ENCODE measurements around the gene BPIFA3.

Gene BPIFA3

GRCh38 chr20:33242319-33243100 lies 25.4 kb downstream of the BPIFA3 start:
- H3K4me3 ChIP-seq (ENCODE audit: low read depth, low read length), result no peak overlapping the region
- TF ChIP-seq, protein P1, sequence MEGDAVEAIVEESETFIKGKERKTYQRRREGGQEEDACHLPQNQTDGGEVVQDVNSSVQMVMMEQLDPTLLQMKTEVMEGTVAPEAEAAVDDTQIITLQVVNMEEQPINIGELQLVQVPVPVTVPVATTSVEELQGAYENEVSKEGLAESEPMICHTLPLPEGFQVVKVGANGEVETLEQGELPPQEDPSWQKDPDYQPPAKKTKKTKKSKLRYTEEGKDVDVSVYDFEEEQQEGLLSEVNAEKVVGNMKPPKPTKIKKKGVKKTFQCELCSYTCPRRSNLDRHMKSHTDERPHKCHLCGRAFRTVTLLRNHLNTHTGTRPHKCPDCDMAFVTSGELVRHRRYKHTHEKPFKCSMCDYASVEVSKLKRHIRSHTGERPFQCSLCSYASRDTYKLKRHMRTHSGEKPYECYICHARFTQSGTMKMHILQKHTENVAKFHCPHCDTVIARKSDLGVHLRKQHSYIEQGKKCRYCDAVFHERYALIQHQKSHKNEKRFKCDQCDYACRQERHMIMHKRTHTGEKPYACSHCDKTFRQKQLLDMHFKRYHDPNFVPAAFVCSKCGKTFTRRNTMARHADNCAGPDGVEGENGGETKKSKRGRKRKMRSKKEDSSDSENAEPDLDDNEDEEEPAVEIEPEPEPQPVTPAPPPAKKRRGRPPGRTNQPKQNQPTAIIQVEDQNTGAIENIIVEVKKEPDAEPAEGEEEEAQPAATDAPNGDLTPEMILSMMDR (IDR thresholded peaks at IDR 0.05; ENCODE audit: borderline replicate concordance, insufficient read depth, low read depth, low read length), result no peak

GRCh38 chr20:33246077-33246476 lies 28.9 kb downstream of the BPIFA3 start:
- TF ChIP-seq, protein P1 (IDR thresholded peaks at IDR 0.05; ENCODE audit: borderline replicate concordance, insufficient read depth, low read depth, low read length), result no peak
- H3K4me3 ChIP-seq (ENCODE audit: low read depth, low read length), result no peak overlapping the region

DNA sequence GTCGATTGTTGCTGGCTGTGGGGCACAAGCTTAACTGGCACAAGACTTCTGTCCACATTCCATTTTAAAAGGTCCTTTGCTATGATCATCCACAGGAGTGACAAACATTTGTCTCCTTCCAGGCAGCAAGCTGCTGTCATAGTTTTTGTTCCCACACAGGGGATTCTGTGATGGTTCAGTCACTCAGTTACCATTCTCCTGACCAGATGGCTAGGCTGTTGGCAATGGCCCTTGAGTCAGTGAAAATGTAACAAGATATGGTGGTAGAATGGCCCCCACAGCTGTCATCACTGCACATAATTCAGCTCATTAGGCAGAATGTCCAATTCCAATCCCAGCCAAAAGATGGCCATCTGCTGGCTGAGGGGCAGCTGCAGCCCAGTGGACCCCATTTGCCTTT lies 32.3 kb downstream of the BPIFA3 start:
- TF ChIP-seq, protein P1 (IDR thresholded peaks at IDR 0.05; ENCODE audit: borderline replicate concordance, insufficient read depth, low read depth, low read length), result no peak
- no peak overlapping the region for H3K4me3 ChIP-seq (ENCODE audit: low read depth, low read length)

GRCh38 chr20:33250666-33251065 lies 33.5 kb downstream of the BPIFA3 start:
- no peak overlapping the region for H3K4me3 ChIP-seq (ENCODE audit: low read depth, low read length)
- TF ChIP-seq, protein P1 (IDR thresholded peaks at IDR 0.05; ENCODE audit: borderline replicate concordance, insufficient read depth, low read depth, low read length), result no peak

DNA sequence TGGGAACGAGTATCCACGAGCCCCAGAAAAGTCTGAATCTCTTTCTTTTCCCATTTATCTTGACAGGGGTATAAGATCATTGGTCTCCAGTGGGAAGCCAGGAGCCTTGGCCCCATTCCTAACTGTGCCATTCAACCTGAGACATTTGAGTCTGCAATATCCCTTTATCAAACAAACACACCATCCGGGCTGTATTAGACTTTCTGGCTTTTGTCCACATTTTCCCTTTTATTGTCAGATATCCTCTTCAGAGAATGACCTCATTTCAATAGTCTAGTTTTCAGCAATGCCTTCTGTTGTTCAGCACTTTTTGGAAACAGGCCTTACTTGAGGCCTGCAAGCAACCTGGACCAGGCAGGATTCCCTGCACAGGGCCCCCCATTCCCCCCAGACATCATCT lies 34.3 kb downstream of the BPIFA3 start:
- H3K4me3 ChIP-seq (ENCODE audit: low read depth, low read length), result no peak overlapping the region
- TF ChIP-seq, protein P1 (IDR thresholded peaks at IDR 0.05; ENCODE audit: borderline replicate concordance, insufficient read depth, low read depth, low read length), result no peak

DNA sequence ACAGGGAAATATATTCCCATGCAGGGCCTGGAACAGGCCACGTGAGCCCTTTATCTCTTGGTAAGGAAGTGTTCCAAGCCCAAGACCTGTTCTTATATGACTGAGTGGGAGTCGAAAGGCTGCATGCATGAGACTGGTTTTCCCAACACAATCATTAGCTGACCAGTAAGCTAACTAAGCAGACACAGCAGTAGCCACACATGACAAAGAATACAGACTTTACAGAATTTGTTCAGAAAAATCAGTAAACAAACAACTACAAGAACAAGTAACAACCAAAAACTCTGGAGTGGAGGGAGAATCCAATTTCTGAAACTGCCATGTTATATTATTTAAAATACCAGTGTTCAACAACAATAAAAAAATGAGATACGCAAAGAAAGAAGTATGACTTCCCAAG lies 35.3 kb downstream of the BPIFA3 start:
- no peak overlapping the region for H3K4me3 ChIP-seq (ENCODE audit: low read depth, low read length)
- TF ChIP-seq, protein P1 (IDR thresholded peaks at IDR 0.05; ENCODE audit: borderline replicate concordance, insufficient read depth, low read depth, low read length), result no peak

GRCh38 chr20:33255005-33255404 lies 37.9 kb downstream of the BPIFA3 start:
- TF ChIP-seq, protein P1 (IDR thresholded peaks at IDR 0.05; ENCODE audit: borderline replicate concordance, insufficient read depth, low read depth, low read length), result no peak
- no peak overlapping the region for H3K4me3 ChIP-seq (ENCODE audit: low read depth, low read length)
